Measurements from ENCODE around the gene SPATA2L. TPM values are rescaled to one million over a fixed set of nuclear protein-coding genes. Genes with fewer than 3 reads are reported as not detected.
A peak's percentile ranks its signal among the peaks of the same experiment; 100 is the strongest.

The SPATA2L gene
- total and polyA plus RNA-seq, 10 of the 15 experiments (the other 5 are each of a cell fraction or from before 2014, with no cell fraction given): 0.20 to 6.9 (median 3.9) TPM; not detected in 1

- DNase-seq (ENCODE audit: low read depth, low spot score) (no peak), FAIRE-seq (no peak), ATAC-seq (no peak)
- Histone ChIP-seq H3K27ac (ENCODE audit: control insufficient read depth, insufficient read depth) (no peak overlapping the region), H4K20me1 (ENCODE audit: control insufficient read depth, insufficient read depth) (no peaks in the 10 kb centered on the region), H2AFZ (ENCODE audit: control insufficient read depth, low read depth, low read length) (no peak overlapping the region), H3K4me3 (no peak overlapping the region), H3K36me3 (ENCODE audit: control insufficient read depth in 2 of 2, insufficient read depth in 2 of 2, low read length in 1 of 2) (peaks cover 24 to 27% of the 10 kb centered on the region in 2 experiments), H3K79me2 (ENCODE audit: control insufficient read depth, insufficient read depth, low read length) (no peaks in the 10 kb centered on the region), H3K4me2 (ENCODE audit: control insufficient read depth, insufficient read depth) (no peak overlapping the region), H3K27me3 (replicated peaks in 1 of 2; ENCODE audit: control insufficient read depth in 2 of 2, insufficient read depth in 2 of 2, low read length in 1 of 2) (no peaks in the 10 kb centered on the region), H3K9ac (ENCODE audit: control insufficient read depth, insufficient read depth, low read length) (no peak overlapping the region), H3K4me1 (ENCODE audit: control insufficient read depth, insufficient read depth, low read length) (peaks cover 3% of the 10 kb centered on the region; the same call in 1 of the 2 replicates), H3K9me3 (replicated peaks; ENCODE audit: control insufficient read depth, insufficient read depth, low read length) (no peaks in the 10 kb centered on the region; the same call in 2 of the 3 replicates)
- ChIA-PET SMC1A (ENCODE audit: uncharacterized antibody, unreplicated experiment) (no interaction called here), POLR2A (no interaction called here), RAD21 (ENCODE audit: unreplicated experiment) (no interaction called here), CTCF (interaction anchor here (1.5 kb wide), 1 partner anchor 8 kb away, joined by 3 read pairs; no protein-coding TSS in a partner anchor)
- intact Hi-C loops (cut with micrococcal nuclease; ENCODE audit: unreplicated experiment) (no loop called here), in situ Hi-C loops (cut with MboI) (no loop called here)
- TF ChIP-seq NR2F1 (conservative IDR thresholded peaks at IDR 0.05) (no peak), JUND (IDR thresholded peaks at IDR 0.05; ENCODE audit: low read depth, low read length) (no peak), ETV6 (conservative IDR thresholded peaks at IDR 0.05 in 1 of 2, IDR thresholded peaks at IDR 0.05 in 1 of 2; ENCODE audit: borderline replicate concordance in 1 of 2, low read depth in 1 of 2) (no peak), YBX1 (IDR thresholded peaks at IDR 0.05) (no peak), EZH2 (IDR thresholded peaks at IDR 0.05; ENCODE audit: borderline replicate concordance, control insufficient read depth, low read depth, low read length) (no peak)
- WGBS (ENCODE audit: insufficient coverage, insufficient replicate concordance, low lambda C conversion rate, missing lambda C conversion rate): 97% methylated on average over 7 of the region's 9 CpGs
- no TSS peak for BruUV-seq (replicated peaks)
Measured at GRCh38 chr16:89732918-89733242, 31.4 kb upstream of the SPATA2L start.

GRCh38 chr16:89732142-89732917 lies 30.8 kb upstream of the SPATA2L start:
- Histone ChIP-seq H3K27ac (ENCODE audit: control insufficient read depth, insufficient read depth) (no peak overlapping the region), H3K4me1 (ENCODE audit: control insufficient read depth, insufficient read depth, low read length) (peaks cover 3% of the 10 kb centered on the region; the same call in 1 of the 2 replicates), H3K4me2 (ENCODE audit: control insufficient read depth, insufficient read depth) (no peak overlapping the region), H3K9me3 (replicated peaks; ENCODE audit: control insufficient read depth, insufficient read depth, low read length) (no peaks in the 10 kb centered on the region; the same call in 2 of the 3 replicates), H2AFZ (ENCODE audit: control insufficient read depth, low read depth, low read length) (no peak overlapping the region), H3K9ac (ENCODE audit: control insufficient read depth, insufficient read depth, low read length) (no peak overlapping the region), H3K27me3 (replicated peaks in 1 of 2; ENCODE audit: control insufficient read depth in 2 of 2, insufficient read depth in 2 of 2, low read length in 1 of 2) (no peaks in the 10 kb centered on the region), H3K79me2 (ENCODE audit: control insufficient read depth, insufficient read depth, low read length) (no peaks in the 10 kb centered on the region), H3K4me3 (no peak overlapping the region), H3K36me3 (ENCODE audit: control insufficient read depth in 2 of 2, insufficient read depth in 2 of 2, low read length in 1 of 2) (peaks cover 21 to 23% of the 10 kb centered on the region in 2 experiments), H4K20me1 (ENCODE audit: control insufficient read depth, insufficient read depth) (no peaks in the 10 kb centered on the region)
- POLR2A ChIA-PET: no interaction called here
- RAD21 ChIA-PET (ENCODE audit: unreplicated experiment): no interaction called here
- in situ Hi-C loops (cut with MboI): no loop called here
- FAIRE-seq (no peak), ATAC-seq (no peak), DNase-seq (ENCODE audit: low read depth, low spot score) (no peak)
- CTCF ChIA-PET: interaction anchor here (1.5 kb wide), 1 partner anchor 8 kb away, joined by 3 read pairs; no protein-coding TSS in a partner anchor
- intact Hi-C loops (cut with micrococcal nuclease; ENCODE audit: unreplicated experiment): no loop called here
- no TSS peak for BruUV-seq (replicated peaks)
- 87% methylated on average over 16 of the region's 24 CpGs for WGBS (ENCODE audit: insufficient coverage, insufficient replicate concordance, low lambda C conversion rate, missing lambda C conversion rate)
- SMC1A ChIA-PET (ENCODE audit: uncharacterized antibody, unreplicated experiment): interaction anchor here (0.8 kb wide), 1 partner anchor 29 kb away, joined by 3 read pairs; no protein-coding TSS in a partner anchor
- TF ChIP-seq FOXK2 (IDR thresholded peaks at IDR 0.05): no peak
- no peak for TF ChIP-seq EZH2 (IDR thresholded peaks at IDR 0.05; ENCODE audit: borderline replicate concordance, control insufficient read depth, low read depth, low read length)
- TF ChIP-seq JUND (IDR thresholded peaks at IDR 0.05; ENCODE audit: low read depth, low read length): no peak
- TF ChIP-seq BCL3 (IDR thresholded peaks at IDR 0.05; ENCODE audit: borderline replicate concordance, insufficient read depth, low read depth, low read length, poor library complexity, severe bottlenecking): peak; percentile 19
- no peak for TF ChIP-seq NR2C1 (IDR thresholded peaks at IDR 0.05)
- TF ChIP-seq POU2F2 (IDR thresholded peaks at IDR 0.05; ENCODE audit: borderline replicate concordance, low read depth, low read length): no peak
- TF ChIP-seq POLR2A (IDR thresholded peaks at IDR 0.05; ENCODE audit: low read depth, low read length): peak; percentile 65
- TF ChIP-seq BHLHE40 (IDR thresholded peaks at IDR 0.05; ENCODE audit: borderline replicate concordance in 1 of 2, low read depth in 2 of 2, low read length in 1 of 2): no peak
- TF ChIP-seq TBL1XR1 (IDR thresholded peaks at IDR 0.05; ENCODE audit: low read depth, low read length): no peak
- TF ChIP-seq MTA3 (IDR thresholded peaks at IDR 0.05; ENCODE audit: borderline replicate concordance, low read length): no peak
- no peak for TF ChIP-seq IRF4 (IDR thresholded peaks at IDR 0.05; ENCODE audit: low read depth, low read length)
